ENCODE results near the gene TMPO. TPM values are rescaled to one million over a fixed set of nuclear protein-coding genes. Genes with fewer than 3 reads are reported as not detected.

TMPO gene
- total and polyA plus RNA-seq, 2 donors (not counting 3 experiments of a cell fraction or from before 2014, with no cell fraction given): 27.8 to 150 TPM

DNA sequence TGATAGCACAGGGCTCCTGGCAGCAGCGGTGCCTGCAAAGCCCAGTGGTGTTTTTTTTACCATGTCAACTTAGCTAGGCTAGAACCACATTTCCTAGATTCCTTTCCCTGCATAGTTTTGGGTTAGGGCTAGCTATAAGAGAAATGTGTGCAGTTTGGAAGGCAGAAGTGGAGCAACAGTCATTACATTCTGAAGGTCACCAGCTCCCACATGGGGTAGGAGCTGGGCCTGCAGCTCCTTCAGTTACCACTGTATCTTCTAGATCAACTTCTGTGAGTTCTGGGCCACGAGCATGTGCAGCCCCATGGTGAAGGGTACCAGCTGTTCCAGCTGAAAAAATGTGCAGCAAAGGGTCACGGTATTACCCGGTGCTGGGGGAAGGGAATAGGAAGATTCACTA lies 75.8 kb downstream of the TMPO start:
- POLR2A ChIA-PET: no interaction called here
- Histone ChIP-seq H3K36me3 (ENCODE audit: control insufficient read depth in 2 of 2, extremely low read depth in 1 of 2, insufficient read depth in 2 of 2, low read length in 2 of 2) (peaks cover 0 to 5% of the 10 kb centered on the region in 2 experiments), H3K4me2 (ENCODE audit: insufficient read depth, low read length) (no peak overlapping the region), H3K9me1 (replicated peaks; ENCODE audit: control insufficient read depth, extremely low read depth, insufficient read depth, low read length) (no peaks in the 10 kb centered on the region), H3K9ac (replicated peaks; ENCODE audit: extremely low read depth, insufficient read depth, low read length) (no peak overlapping the region), H4K20me1 (replicated peaks; ENCODE audit: control insufficient read depth, extremely low read depth, insufficient read depth, low read length) (peaks cover 12% of the 10 kb centered on the region), H3K9me3 (replicated peaks; ENCODE audit: control insufficient read depth, insufficient read depth, low read length) (no peaks in the 10 kb centered on the region), H3K27me3 (ENCODE audit: control insufficient read depth in 2 of 2, insufficient read depth in 2 of 2, low read length in 2 of 2) (no peaks in the 10 kb centered on the region), H3K4me3 (replicated peaks in 1 of 3; ENCODE audit: insufficient read depth in 1 of 3, low read depth in 1 of 3, low read length in 3 of 3) (no peak overlapping the region), H2AFZ (ENCODE audit: low read depth, low read length) (no peak overlapping the region), H3K79me2 (ENCODE audit: control insufficient read depth, insufficient read depth, low read length) (peaks cover 27% of the 10 kb centered on the region), H3K27ac (ENCODE audit: insufficient read depth, low read depth, low read length) (no peak overlapping the region), H3K4me1 (ENCODE audit: control insufficient read depth, extremely low read depth, insufficient read depth, low read length) (peaks cover 13% of the 10 kb centered on the region)
- DNase-seq (ENCODE audit: low read depth, low spot score) (no peak), FAIRE-seq (no peak)
- dilution Hi-C loops (cut with MboI; ENCODE audit: extremely low pct_ligation_motif_present, low sequenced_read_pairs): no loop called here
- CTCF ChIA-PET: interaction anchor here (1.3 to 3.9 kb wide), 2 partner anchors 10 to 24 kb away, joined by 3 to 31 read pairs; no protein-coding TSS in a partner anchor
- BruUV-seq (replicated peaks): no TSS peak
- TF ChIP-seq GATA2 (IDR thresholded peaks at IDR 0.05; ENCODE audit: insufficient read depth, insufficient read length, low read depth, low read length) (no peak), POLR2A (IDR thresholded peaks at IDR 0.05; ENCODE audit: low read depth, low read length) (no peak), EZH2 (IDR thresholded peaks at IDR 0.05; ENCODE audit: borderline replicate concordance, low read depth, low read length, severe bottlenecking) (no peak), FOS (IDR thresholded peaks at IDR 0.05; ENCODE audit: borderline replicate concordance, insufficient read depth, low read length) (no peak), JUN (IDR thresholded peaks at IDR 0.05; ENCODE audit: borderline replicate concordance, insufficient read depth, insufficient read length, low read depth) (no peak), POLR2AphosphoS5 (IDR thresholded peaks at IDR 0.05; ENCODE audit: insufficient read depth, low read depth, low read length) (no peak), MYC (IDR thresholded peaks at IDR 0.05; ENCODE audit: low read depth, low read length) (no peak)
- TF ChIP-seq, protein P1, sequence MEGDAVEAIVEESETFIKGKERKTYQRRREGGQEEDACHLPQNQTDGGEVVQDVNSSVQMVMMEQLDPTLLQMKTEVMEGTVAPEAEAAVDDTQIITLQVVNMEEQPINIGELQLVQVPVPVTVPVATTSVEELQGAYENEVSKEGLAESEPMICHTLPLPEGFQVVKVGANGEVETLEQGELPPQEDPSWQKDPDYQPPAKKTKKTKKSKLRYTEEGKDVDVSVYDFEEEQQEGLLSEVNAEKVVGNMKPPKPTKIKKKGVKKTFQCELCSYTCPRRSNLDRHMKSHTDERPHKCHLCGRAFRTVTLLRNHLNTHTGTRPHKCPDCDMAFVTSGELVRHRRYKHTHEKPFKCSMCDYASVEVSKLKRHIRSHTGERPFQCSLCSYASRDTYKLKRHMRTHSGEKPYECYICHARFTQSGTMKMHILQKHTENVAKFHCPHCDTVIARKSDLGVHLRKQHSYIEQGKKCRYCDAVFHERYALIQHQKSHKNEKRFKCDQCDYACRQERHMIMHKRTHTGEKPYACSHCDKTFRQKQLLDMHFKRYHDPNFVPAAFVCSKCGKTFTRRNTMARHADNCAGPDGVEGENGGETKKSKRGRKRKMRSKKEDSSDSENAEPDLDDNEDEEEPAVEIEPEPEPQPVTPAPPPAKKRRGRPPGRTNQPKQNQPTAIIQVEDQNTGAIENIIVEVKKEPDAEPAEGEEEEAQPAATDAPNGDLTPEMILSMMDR (IDR thresholded peaks at IDR 0.05; ENCODE audit: extremely low read depth in 1 of 2, insufficient read depth in 1 of 2, low read depth in 1 of 2, low read length in 2 of 2): no peak
- TF ChIP-seq, protein P2, sequence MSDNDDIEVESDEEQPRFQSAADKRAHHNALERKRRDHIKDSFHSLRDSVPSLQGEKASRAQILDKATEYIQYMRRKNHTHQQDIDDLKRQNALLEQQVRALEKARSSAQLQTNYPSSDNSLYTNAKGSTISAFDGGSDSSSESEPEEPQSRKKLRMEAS (IDR thresholded peaks at IDR 0.05; ENCODE audit: insufficient read depth, insufficient read length): no peak
- intact Hi-C loops (cut with micrococcal nuclease): loop anchor here (5.0 kb wide), 1 partner anchor 464 kb away; no protein-coding TSS in a partner anchor
